H54 (cell line): ENCODE measurements around the gene HSDL1.

Experiments used
- DNase-seq: peaks from one replicate; pipeline ENCODE4 v3.0.0; 2011; ENCODE audit warnings: low spot score, mixed read lengths; ENCODE audit not compliant: insufficient read length
- FAIRE-seq: peaks from 3 replicates; lab custom pipeline; 2011; peaks lifted over from hg19 to GRCh38; lab: Jason Lieb, UNC
- POLR2A ChIP-seq: IDR thresholded peaks from 2 replicates; pipeline ENCODE4 v1.6.1; 2011; ENCODE audit warnings: low read depth, mild to moderate bottlenecking, low read length

HSDL1 gene

DNA sequence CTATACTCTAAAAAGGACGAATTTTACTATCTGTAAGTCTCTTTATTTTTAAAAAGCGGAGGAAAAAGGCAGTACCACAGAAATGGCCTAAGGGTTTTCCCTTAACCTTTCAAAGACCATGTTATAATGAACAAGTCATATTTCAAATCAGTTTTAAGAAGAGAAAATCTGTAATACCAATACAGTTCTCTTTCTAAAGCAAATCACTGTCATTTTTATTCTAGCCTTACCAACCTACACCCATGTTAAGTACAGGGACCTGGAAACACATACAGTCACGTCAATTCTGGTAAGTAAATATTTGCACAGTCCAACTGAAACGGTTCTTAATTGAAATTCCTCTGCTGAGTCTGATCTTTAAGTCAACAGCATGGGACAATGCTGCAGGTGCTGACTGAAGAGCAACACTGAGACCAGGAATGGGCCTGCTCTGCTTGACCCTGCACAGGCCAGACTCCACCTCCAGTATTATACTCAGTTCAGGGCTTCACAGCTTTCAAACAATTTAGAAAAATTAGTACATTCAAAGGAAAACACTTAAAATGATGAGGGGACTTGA lies 48.5 kb downstream of the HSDL1 start:
- no peak for DNase-seq
- no peak for FAIRE-seq
- no peak for TF ChIP-seq POLR2A

DNA sequence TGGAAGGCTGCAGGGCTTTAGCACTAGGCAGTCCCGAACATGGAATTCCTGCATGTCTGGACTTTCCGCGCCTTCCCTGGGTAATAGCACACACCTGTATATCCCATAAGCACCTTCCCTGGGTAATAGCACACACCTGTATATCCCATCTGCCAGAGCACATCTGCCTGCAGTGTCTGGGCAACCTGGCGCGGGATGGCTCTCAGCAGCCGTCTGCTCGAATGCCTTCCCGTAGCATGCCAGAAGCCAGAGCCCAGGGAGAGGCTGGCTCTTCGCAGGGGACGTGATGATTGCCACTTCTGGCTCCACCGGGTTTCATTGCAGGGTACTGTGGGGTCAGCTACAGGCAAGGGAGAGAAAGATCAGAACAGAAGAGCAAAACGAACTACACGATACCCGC lies 49.5 kb downstream of the HSDL1 start:
- no peak for TF ChIP-seq POLR2A
- DNase-seq, result no peak
- no peak for FAIRE-seq

DNA sequence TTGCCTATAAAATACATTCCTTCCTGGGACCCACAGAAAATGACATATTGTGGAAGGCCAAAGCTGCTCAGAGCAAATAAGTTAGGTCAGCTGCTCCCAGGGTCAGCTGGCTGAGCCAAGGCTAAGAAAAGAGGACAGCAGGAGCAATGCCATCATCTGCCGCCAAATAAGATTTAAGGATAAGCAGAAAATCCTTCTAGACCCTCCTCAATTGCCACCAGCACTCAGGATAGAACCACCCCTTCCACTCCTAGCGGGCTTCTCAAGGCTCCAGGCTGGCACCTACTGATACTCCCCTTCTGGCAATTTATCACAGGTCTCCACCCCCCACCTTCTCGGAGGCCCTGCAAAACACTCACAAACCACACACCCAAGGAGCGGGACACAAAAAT lies 51.1 kb downstream of the HSDL1 start:
- FAIRE-seq, result no peak
- no peak for DNase-seq
- TF ChIP-seq POLR2A, result no peak

DNA sequence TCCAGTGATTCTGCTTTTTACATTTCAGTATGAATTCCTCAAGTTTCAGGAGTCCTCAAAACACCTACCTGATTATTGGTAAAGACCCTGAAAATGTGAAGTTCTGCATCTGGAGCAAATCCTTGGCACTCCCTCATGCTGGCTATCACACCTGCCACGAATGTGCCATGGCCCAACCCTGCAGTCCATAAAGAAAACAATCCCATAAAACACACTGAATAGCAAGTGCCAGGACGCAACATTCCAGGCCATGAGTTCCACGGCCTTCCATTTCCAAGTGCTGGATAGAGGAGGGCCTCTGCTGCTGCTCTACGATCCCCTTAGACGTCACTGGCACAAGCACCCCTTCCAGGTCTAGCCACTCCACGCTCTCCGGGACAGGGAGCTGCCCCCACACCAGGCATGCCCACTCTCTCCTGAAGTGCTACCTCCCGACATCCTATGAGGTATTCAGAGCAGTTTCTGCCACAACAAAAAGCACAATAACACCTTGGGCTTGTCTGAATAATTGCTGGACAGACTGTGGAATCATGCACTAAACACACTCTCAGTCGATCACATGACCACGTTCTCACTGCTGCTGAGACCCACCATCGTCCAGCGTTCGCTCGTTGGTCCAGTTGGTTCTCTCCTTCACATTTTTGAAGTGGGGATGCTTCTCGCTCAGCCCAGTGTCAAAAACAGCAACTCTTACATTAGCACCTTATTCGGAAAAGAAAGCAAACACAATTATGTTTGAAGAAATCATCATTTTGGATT lies 51.7 kb downstream of the HSDL1 start:
- no peak for DNase-seq
- no peak for TF ChIP-seq POLR2A
- no peak for FAIRE-seq

DNA sequence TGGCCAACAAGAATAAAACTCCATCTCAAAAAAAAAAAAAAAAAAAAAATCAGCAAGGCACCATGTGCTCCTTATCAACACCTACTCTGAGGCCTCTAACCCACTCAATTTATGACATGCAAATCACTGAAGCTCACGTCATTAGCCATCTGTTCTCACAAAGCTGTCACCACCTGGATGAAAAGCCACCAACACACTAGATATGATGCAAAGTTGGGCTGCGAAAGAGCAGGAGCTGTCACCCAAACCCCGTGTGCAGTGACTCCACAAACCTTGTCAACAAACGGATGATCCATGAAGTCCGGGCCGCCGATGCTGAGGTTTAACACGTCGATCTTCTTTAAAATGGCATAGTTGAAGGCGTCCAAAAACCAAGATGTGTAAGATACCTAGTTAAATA lies 53.5 kb downstream of the HSDL1 start:
- no peak for TF ChIP-seq POLR2A
- FAIRE-seq, result no peak
- DNase-seq, result no peak

DNA sequence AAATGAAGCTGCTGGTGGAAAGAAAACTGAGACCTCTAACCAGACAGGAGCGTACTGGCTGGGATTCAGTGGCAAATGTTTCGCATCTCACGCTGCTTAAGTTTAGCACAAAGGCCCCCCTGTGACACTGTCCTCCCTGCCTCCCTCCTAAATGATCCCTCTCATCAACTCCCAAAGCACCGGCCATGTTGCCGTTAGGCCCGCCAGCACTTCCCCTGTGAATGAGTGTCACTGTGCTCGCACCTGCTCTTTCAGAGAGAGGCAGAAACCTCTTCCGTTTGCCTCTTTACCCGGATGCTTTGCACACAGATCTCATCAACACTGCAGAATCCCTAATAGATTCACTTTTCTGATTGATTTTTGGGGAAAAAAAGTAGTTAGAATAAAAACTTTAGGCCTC lies 54.8 kb downstream of the HSDL1 start:
- FAIRE-seq, result no peak
- TF ChIP-seq POLR2A, result no peak
- no peak for DNase-seq

DNA sequence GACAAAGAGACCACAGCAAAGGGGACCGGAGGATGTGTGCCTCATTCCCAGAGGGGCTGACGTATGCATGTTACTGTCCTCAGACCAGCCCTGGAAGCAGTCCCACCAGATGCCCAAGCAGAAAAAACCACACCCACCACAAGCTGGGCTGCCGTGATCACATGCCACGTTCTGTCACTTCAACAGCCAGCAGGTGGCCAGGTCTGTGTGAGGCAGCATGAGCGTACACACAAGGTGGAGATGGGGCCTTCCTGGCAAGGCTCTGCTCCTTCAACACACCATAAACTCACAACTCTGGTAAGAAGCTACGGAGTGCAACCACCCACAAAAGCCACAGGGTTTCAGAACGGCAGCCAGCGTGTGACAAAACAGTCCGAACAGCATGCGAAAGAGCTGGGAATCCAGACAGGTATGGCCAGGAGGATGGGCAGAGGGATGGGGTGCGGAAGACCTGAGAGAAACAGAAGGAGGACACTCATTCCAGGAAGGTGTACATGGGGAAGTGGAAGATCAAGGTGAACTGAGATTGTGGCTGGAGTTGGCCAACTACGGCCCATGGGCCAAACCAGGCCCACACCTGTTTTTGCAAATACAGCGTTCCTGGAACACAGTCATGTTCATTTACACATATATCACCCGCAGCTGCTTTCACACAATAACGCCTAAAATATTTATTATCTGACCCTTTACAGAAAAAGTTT lies 56.1 kb downstream of the HSDL1 start:
- no peak for TF ChIP-seq POLR2A
- DNase-seq (no peak), FAIRE-seq (no peak)

DNA sequence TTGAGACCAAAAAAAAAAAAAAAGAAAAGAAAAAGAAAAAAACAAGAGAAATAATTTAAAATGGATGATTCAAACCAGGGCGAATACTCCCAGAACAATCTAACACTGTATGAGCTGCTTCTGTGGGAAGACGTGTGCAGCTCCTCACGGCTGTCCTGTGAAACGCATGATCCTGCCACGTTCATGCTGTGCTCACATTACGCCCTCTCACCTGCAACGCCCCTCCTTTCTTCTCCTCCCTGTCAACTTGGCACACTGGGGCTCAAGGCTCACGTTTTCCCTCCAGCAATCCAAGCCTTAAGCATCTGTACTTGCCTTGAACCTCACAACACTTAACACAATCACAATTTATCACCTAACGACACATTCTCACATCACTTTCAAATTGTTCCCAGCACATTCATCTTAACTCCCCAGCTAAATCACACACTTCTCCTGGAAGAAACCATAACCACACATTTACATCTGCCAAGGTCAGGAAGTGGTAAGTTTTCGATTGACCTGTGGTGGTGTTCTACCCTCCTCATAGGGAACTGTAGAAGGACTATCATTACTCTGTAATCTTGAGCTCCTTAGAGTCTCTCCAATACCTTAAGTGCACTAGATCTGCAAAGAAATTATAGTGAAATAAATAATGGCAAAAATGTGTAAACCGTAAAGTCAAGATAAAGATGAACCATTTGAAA lies 57.4 kb downstream of the HSDL1 start:
- no peak for DNase-seq
- no peak for FAIRE-seq
- no peak for TF ChIP-seq POLR2A

DNA sequence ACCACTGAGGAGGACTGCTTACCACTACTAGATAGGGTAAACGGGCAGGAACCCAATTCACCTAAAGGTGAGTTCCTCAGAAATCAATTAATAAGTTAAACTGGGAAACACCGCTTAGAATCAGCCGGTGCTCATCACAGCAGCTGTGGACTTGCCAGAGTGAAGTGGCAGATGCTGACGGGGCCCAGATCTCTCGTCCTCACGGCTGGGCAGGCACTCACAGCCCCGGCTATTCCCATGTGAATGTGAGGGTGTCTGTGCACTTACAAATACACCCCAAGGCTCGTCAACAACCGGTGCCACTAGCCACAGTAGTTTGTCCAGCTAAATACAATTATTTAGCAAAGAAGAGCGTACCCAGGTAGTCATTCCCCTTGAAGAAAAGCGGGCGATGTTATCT lies 58.0 kb downstream of the HSDL1 start:
- no peak for FAIRE-seq
- DNase-seq, result no peak

DNA sequence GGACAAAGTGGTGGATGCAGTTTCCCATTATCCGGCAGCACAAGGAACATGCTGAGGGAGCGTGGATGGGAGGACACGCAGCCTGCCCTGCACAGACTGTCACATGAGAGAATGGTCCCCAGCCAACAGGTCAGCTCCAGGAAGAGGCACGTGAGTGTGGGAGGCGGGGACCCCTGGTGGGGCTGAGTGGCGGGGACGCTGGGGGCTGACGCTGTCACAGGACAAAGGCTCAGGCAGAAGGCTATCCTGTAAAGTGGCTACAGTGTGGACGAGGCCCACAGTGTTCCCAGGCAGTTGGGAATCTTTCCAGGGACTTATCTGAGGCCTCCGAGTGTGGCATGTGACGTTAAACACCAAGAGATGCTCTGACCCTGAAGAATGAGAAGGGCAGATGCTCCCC lies 58.6 kb downstream of the HSDL1 start:
- no peak for TF ChIP-seq POLR2A
- DNase-seq, result no peak
- FAIRE-seq, result no peak

More for the DNA sequence above, 58.0 kb downstream of the HSDL1 start:
- TF ChIP-seq POLR2A, result no peak

DNA sequence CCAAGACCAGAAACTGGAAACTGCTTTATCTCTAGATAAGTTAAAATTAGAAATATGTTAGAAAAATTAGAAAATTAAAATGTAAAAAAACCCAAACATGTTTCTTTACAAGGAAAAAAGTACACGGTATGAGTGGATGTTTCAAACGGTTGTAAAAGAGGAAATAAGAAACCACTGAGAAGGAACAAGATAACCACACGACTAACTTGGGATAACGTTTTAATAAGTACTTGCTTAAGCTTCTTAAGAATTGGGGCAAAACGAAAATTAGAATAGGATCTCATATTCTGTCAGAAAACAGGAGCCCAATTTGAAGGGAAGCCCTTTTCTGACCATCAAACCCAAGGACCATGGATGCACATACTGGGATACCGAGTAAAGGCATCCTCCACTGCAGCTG lies 59.2 kb downstream of the HSDL1 start:
- TF ChIP-seq POLR2A, result no peak
- no peak for DNase-seq
- FAIRE-seq, result no peak

DNA sequence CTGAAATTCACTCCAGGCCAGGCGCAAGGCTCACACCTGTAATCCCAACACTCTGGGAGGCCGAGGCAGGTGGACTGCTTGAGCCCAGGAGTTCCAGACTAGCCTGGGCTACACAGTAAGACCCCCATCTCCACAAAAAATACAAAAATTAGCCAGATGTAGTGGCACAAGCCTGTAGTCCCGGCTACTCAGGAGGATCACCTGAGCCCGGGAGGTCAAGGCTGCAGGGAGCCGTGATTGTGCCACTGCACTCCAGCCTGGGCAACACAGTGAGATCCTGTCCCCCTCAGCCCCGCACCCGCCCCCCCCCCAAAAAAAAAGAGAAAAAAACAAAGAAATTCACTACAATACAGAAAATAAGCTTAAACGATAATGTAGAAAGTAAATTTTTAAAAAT lies 59.7 kb downstream of the HSDL1 start:
- no peak for DNase-seq
- FAIRE-seq, result no peak
- TF ChIP-seq POLR2A, result no peak

DNA sequence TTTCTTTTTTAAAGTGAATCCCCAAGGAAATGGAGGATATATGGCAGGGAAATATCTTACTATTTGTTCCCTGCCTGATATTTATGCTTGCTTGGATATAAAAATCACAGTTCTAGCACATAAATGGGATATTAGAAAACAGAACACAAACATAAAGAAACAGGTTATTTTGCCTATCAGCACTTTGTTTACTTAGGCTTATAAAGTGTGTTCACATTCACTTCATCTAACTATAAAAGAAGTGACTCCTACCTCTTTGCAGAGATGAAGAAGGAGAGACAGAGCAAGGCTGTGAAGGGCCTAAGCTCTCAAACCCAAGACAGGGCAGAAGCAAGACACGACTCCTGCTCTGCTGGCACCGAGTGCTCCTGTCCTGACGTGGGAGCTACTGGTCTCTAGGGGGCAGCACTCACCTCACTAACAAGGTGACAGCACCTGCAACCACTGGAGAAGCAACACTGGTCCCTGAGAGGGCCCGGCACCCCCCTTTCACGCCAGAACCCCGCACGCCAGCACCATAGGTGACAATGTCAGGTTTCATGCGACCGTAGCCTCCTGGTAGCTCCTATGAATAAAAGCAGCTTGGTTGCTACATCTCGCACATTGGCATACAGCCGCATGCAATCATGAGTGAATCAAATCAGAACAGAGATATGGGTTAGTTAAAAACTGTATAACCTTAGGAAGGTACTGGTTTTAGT lies 60.3 kb downstream of the HSDL1 start:
- no peak for FAIRE-seq
- peak; percentile 72 for DNase-seq
- no peak for TF ChIP-seq POLR2A
